Fibroblast of pulmonary artery (primary cell): ENCODE measurements around the gene CAMK2G.
"Not testable (repeated sequence)": the region's sequence is repeated elsewhere in the genome, so short reads cannot be mapped to it uniquely, and the experiment has no call there.

Source experiments
- DNase-seq: peaks from one replicate; pipeline ENCODE4 v3.0.0-alpha.2; 2010; ENCODE audit warnings: low read depth
- H3K4me3 ChIP-seq: replicated peaks from 2 replicates; pipeline ENCODE4 v1.5.1; 2011; ENCODE audit warnings: low read depth, mild to moderate bottlenecking, control low read depth, low read length, moderate library complexity
- TF ChIP-seq, protein P1 (sequence below): IDR thresholded peaks from 2 replicates; pipeline ENCODE4 v1.5.1; 2011; ENCODE audit warnings: mild to moderate bottlenecking, control low read depth, low read length, inconsistent platforms; ENCODE audit errors: missing control alignments

The CAMK2G gene

DNA sequence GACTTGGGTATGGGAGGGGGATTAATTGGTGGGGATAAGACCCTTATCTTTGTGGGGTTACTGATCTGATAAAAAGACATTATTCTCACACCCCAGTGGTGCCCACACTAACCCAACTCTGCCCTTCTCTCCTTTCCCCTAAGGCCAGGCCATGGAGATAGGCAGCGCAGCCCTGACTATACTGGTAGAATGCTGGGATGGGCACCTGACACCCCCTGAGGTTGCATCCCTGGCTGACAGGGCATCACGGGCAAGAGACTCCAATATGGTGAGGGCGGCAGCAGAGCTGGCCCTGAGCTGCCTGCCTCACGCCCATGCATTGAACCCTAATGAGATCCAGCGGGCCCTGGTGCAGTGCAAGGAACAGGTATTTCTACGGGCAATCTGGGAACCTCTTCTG is 76.3 kb downstream of the CAMK2G start:
- no peak overlapping the region for H3K4me3 ChIP-seq
- TF ChIP-seq, protein P1, sequence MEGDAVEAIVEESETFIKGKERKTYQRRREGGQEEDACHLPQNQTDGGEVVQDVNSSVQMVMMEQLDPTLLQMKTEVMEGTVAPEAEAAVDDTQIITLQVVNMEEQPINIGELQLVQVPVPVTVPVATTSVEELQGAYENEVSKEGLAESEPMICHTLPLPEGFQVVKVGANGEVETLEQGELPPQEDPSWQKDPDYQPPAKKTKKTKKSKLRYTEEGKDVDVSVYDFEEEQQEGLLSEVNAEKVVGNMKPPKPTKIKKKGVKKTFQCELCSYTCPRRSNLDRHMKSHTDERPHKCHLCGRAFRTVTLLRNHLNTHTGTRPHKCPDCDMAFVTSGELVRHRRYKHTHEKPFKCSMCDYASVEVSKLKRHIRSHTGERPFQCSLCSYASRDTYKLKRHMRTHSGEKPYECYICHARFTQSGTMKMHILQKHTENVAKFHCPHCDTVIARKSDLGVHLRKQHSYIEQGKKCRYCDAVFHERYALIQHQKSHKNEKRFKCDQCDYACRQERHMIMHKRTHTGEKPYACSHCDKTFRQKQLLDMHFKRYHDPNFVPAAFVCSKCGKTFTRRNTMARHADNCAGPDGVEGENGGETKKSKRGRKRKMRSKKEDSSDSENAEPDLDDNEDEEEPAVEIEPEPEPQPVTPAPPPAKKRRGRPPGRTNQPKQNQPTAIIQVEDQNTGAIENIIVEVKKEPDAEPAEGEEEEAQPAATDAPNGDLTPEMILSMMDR, result no peak
- no peak for DNase-seq

- no peak for DNase-seq
- H3K4me3 ChIP-seq, result no peak overlapping the region
- TF ChIP-seq, protein P1, result no peak
These were observed 76.9 kb downstream of the CAMK2G start for GRCh38 chr10:73797324-73798025.

- TF ChIP-seq, protein P1, result no peak
- H3K4me3 ChIP-seq, result no peak overlapping the region
- DNase-seq, result no peak
These were observed 77.6 kb downstream of the CAMK2G start for GRCh38 chr10:73796766-73797165.

DNA sequence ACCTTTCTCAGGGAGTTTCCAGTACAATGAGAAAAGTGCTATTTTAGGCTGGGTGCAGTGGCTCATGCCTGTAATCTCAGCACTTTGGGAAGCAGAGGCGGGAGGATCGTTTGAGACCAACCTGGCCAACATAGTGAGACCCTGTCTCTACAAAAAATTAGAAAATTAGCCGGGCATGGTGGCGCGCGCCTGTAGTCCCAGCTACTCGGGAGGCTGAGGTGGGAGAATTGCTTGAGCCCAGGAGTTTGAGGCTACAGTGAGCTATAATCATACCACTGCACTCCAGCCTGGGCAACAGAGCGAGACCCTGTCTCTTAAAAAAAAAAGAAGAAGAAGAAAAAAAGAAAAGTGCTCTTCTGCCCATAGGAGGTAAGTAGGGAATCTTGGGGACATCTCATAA is 78.3 kb downstream of the CAMK2G start:
- not testable (repeated sequence) for DNase-seq, H3K4me3 ChIP-seq

DNA sequence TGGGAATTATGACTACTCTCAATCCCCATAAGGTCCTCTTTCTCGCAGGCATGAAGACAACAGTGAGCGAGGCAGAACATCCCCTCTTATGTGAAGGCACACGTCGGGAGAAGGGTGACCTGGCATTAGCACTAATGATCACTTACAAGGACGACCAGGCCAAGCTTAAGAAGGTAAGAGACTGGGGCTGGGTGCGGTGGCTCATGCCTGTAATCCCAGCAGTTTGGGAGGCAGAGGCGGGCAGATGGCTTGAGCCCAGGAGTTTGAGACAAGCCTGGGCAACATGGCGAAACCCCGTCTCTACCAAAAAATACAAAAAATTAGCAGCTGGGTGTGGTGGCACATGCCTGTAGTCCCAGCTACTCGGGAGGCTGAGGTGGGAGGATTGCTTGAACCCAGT is 78.9 kb downstream of the CAMK2G start:
- DNase-seq, H3K4me3 ChIP-seq: not testable (repeated sequence)

DNA sequence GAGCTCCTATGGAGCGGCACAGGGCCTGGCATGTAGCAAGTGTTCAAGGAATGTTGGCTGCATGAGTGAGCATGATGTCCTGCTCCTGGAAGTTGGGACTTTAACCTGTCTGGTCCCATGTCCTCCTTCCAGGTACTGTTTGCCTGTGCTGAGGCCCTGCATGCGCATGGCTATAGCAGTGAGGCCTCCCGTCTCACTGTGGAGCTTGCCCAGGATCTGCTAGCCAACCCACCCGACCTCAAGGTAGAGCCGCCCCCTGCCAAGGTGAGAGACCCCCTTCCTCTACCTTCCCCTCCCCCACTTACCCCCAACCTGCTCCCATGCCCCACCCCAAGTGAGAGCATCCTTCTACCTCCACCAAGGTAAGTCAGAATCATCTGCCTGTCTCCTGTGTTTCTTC is 80.9 kb downstream of the CAMK2G start:
- H3K4me3 ChIP-seq, result no peak overlapping the region
- no peak for DNase-seq
- TF ChIP-seq, protein P1, result no peak

- TF ChIP-seq, protein P1, result no peak
- no peak overlapping the region for H3K4me3 ChIP-seq
- DNase-seq, result no peak
These were observed 82.4 kb downstream of the CAMK2G start for GRCh38 chr10:73791871-73792400.

DNA sequence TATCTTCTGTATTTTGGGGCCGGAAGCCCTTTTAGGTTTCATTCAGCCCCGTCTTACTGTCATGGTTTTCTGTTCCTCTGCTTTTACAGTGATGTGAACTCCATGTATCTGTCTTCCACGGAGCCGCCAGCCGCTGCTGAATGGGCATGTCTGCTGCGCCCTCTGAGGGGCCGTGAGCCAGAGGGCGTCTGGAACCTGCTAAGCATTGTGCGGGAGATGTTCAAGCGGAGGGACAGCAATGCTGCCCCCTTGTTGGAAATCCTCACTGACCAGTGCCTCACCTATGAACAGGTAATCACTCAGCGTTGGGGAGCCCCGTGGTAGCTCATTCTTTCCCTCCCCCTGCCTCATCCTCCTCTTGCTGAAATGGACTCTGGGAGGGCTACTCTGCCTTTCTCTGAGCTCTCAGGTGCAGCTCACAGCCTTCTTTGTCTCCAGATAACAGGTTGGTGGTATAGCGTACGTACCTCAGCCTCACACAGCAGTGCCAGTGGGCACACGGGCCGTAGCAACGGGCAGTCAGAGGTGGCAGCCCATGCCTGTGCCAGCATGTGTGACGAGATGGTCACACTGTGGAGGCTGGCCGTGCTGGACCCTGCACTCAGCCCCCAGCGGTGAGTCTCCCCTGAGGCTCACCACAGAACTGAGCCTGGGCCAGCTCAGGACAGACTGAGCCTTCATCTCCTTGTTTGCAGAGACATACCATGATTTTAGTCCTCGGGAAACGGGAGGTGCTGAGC is 83.3 kb downstream of the CAMK2G start:
- TF ChIP-seq, protein P1, result no peak
- H3K4me3 ChIP-seq, result no peak overlapping the region
- no peak for DNase-seq
